Limb (tissue), 2 donors: Measurements from ENCODE around the gene RAC3.

Source experiments
- DNase-seq, 2 donors: peaks; one replicate each; pipeline ENCODE4 v3.0.0-alpha.2; 2016; ENCODE audit errors: extremely low spot score in 2 of 2

RAC3 gene

GRCh38 chr17:82031303-82031884 is at the start of gene RAC3:
RAC3 (plus strand) TSS chr17:82031678; CDS start chr17:82031762, 84 bp downstream.
- DNase-seq, result peak in 1 of 2 donors; percentile 60

- DNase-seq, result no peak
Measured at GRCh38 chr17:81983011-81983638, 48.4 kb upstream of the RAC3 start.

- no peak for DNase-seq
Measured at GRCh38 chr17:81983639-81984373, 47.7 kb upstream of the RAC3 start.

GRCh38 chr17:81984773-81985410 is 46.6 kb upstream of the RAC3 start:
- no peak for DNase-seq

DNA sequence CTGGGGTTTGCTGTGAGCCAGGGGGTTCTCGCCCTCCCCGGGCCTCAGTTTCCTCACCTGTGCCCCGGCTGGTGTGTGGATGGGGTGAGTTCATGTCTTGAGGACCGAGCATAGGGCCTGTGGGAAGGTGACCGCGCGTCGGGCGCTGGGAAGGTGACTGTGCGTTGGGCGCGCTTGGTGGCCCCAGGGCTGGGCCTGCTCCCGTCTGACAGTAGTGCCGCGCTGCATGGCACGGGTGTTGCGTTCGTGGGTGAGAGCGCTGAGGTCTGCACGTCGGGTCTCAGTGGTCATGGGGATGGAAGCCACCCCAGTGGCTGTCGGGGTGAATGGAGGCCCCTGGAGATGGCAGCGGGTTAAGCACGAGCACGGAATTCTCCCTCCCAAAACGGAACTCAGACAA is 44.9 kb upstream of the RAC3 start:
- DNase-seq, result no peak

GRCh38 chr17:81987161-81987770 is 44.2 kb upstream of the RAC3 start:
- no peak for DNase-seq

GRCh38 chr17:81990836-81991683 is 40.4 kb upstream of the RAC3 start:
- DNase-seq, result no peak

- DNase-seq, result peak in 1 of 2 donors; percentile 74
Measured at GRCh38 chr17:81991684-81992305, 39.7 kb upstream of the RAC3 start.

- DNase-seq, result no peak
Measured at GRCh38 chr17:81992306-81993102, 39.0 kb upstream of the RAC3 start.

DNA sequence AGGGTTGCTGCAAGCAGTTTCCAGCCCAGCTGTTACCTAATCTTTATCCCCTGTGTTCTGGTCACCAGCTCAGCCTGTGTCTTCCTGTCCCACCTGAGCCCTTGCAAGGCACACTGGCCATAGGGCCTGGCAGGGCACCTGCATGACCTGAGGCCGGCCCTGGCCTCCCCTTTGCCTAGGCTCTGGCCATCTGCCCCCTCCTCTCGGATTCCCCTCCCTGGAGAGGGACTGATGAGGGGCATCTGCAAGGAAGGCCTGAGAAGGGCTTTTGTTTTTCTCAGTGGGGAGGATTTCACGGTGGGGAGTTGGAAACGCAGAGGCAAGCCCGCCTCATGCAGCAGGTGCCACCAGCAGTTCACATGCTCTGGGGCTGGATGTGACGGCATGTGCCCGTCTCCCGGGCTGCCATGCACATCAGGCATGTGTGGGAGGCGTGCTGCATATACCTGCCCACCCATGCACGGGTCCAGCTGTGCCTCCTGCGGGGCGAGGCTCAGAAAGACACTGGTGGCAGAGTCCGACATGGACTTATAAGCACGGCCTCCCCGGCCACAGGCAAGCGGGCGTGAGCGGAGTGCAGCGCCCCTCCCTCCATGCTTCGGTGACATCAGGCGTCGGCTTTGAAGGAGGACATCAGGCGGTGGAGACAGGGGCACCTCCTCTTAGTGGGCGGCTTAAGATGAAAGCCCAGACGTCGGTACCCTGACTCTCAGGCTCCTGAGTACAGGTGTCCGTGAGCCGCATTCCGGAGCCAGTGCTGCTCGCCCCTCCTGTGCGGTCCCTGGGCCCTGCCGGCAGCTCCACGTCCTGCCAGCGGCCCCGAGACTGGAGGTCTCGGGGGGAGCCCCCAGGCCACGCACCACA is 37.5 kb upstream of the RAC3 start:
- no peak for DNase-seq

DNA sequence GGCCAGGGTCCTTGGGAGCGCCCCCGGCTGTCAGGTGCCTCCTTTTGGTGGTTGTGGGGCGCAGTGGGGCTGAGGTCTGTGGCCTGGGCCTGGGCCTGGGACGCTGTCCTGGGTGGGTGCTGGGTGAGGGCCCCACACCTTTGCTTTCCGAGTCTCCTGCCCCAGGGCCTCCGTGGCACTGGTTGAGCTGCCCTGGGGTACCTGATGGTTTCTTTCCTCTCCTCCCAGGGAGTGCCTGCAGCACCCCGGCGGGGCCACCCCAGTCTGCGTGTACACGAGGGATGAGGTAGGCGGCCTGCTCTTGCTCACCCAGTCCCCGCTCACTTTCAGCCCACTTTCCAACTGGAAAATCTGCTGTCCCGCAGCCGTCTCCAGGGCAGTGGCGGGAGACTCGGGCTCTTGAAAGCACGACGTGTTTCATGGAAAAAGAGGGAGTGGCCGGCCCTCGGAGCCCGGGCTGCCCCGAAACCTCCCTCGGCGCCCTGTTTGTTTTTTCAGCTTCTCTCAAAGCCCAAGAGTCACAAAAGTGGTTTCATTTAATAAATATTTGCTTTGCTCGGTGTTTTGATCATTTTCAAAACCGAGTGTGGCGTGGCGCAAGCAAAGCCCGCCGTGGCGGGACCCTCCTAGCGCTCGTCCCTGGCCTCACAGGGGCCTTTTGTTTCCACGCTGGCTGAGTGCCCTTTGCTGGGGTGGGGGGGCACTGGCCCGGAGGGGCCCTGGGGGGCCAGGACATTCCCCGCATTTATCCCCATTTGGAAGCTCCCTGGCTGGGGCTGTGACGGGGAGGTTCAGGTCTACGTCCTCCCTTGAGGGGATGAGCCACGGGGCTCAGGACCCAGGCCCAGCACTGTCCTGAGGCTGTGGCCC is 36.6 kb upstream of the RAC3 start:
- peak in 1 of 2 donors; percentile 56 for DNase-seq

GRCh38 chr17:81995463-81996231 is 35.8 kb upstream of the RAC3 start:
- DNase-seq, result peak in 1 of 2 donors; percentile 28

- DNase-seq, result no peak
Measured at GRCh38 chr17:81996232-81996756, 35.2 kb upstream of the RAC3 start.

- no peak for DNase-seq
Measured at GRCh38 chr17:81996757-81997441, 34.6 kb upstream of the RAC3 start.

GRCh38 chr17:81998212-81998611 is 33.3 kb upstream of the RAC3 start:
- no peak for DNase-seq
